ENCODE results near the gene ILK. TPM values are rescaled to one million over a fixed set of nuclear protein-coding genes. Genes with fewer than 3 reads are reported as not detected.

ILK gene
- total and polyA plus RNA-seq, 2 of the 13 experiments (the other 11 are each of a cell fraction or from before 2014, with no cell fraction given): 70.3 to 108 TPM

DNA sequence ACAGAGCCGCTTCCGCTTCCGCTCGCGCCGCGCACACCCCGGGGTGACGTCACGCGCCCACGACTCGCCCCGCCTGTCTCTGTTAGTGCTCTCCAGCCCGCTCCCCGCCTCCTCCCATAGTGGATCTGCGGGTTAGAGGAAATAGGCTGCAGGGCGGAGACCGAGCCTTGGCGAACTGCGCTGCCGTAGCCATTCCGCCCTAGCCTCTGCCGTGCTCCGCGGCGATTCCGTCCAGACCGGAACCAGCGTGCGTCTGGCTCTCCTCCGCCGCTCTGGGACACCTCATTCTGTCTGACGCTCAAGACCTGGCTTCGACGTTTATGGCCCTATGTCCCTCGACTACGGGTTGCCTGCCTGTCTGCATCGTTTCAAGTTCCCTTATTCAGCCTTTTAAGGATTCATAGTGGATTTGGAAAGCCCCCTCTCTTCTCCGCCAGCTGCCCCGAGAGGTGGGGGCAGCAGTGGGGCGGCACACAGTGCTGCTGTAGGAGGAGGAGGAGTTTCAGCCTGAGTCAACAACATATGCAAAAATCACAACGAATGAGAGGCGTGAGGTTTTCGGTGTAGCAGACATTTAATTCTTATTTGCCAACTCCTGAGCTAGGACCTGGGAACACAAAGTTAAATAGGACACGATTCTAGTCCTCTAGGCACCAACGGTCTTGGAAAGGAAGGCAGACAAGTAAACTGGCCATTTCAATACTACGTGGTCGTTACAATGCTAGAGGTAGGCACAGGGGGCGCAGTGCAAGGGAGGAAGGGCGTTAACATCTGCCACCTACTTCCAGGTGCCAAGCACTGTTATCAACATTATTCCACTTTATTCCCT is 8.9 kb downstream of the ILK start, which contains the start of gene TAF10 (continued):
- 0 out of 2 replicates have a peak, but pooled peaks have one; percentile 66 for TF ChIP-seq KIAA2018 (CRISPR knock-in tag; IDR thresholded peaks at IDR 0.05; ENCODE audit: borderline replicate concordance)
- TF ChIP-seq ZNF10 (CRISPR knock-in tag; IDR thresholded peaks at IDR 0.05; ENCODE audit: borderline replicate concordance, low read depth): no peak
- TF ChIP-seq HMG20A (CRISPR knock-in tag; IDR thresholded peaks at IDR 0.05; ENCODE audit: borderline replicate concordance): no peak
- no peak for TF ChIP-seq MBNL3 (CRISPR knock-in tag; conservative IDR thresholded peaks at IDR 0.05)
- TF ChIP-seq ASH2L (IDR thresholded peaks at IDR 0.05; ENCODE audit: insufficient read length, low read depth, low read length): peak; percentile 76
- TF ChIP-seq ZBTB10 (CRISPR knock-in tag; IDR thresholded peaks at IDR 0.05; ENCODE audit: borderline replicate concordance): no peak
- peak; percentile 89 for TF ChIP-seq TBX2 (CRISPR knock-in tag; IDR thresholded peaks at IDR 0.05; ENCODE audit: borderline replicate concordance)
- peak; percentile 39; the same call in 1 of the 2 replicates for TF ChIP-seq ZFP82 (CRISPR knock-in tag; IDR thresholded peaks at IDR 0.05; ENCODE audit: borderline replicate concordance)
- TF ChIP-seq ETV5 (CRISPR knock-in tag; IDR thresholded peaks at IDR 0.05; ENCODE audit: borderline replicate concordance): peak; percentile 75; the same call in 1 of the 2 replicates
- TF ChIP-seq SNAI1 (CRISPR knock-in tag; IDR thresholded peaks at IDR 0.05; ENCODE audit: borderline replicate concordance): peak; percentile 66; the same call in 1 of the 2 replicates
- TF ChIP-seq CHCHD3 (CRISPR knock-in tag; IDR thresholded peaks at IDR 0.05): 0 out of 2 replicates have a peak, but pooled peaks have one; percentile 33
- peak; percentile 59 for TF ChIP-seq NR2C2 (CRISPR knock-in tag; IDR thresholded peaks at IDR 0.05; ENCODE audit: borderline replicate concordance)
- no peak for TF ChIP-seq SUZ12 (IDR thresholded peaks at IDR 0.05; ENCODE audit: low read depth, low read length)
- TF ChIP-seq, protein P1, sequence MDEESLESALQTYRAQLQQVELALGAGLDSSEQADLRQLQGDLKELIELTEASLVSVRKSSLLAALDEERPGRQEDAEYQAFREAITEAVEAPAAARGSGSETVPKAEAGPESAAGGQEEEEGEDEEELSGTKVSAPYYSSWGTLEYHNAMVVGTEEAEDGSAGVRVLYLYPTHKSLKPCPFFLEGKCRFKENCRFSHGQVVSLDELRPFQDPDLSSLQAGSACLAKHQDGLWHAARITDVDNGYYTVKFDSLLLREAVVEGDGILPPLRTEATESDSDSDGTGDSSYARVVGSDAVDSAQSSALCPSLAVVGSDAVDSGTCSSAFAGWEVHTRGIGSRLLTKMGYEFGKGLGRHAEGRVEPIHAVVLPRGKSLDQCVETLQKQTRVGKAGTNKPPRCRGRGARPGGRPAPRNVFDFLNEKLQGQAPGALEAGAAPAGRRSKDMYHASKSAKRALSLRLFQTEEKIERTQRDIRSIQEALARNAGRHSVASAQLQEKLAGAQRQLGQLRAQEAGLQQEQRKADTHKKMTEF (CRISPR knock-in tag; IDR thresholded peaks at IDR 0.05): peak; percentile 82
